ENCODE data around the gene RASAL2.

Gene RASAL2

GRCh38 chr1:178096421-178096820, 2.5 kb downstream of the RASAL2 start:
- peak; percentile 19 to 43 for DNase-seq (ENCODE audit: low read depth in 2 of 2)
- TF ChIP-seq CTCF (IDR thresholded peaks at IDR 0.05; ENCODE audit: low read depth, low read length): no peak

DNA sequence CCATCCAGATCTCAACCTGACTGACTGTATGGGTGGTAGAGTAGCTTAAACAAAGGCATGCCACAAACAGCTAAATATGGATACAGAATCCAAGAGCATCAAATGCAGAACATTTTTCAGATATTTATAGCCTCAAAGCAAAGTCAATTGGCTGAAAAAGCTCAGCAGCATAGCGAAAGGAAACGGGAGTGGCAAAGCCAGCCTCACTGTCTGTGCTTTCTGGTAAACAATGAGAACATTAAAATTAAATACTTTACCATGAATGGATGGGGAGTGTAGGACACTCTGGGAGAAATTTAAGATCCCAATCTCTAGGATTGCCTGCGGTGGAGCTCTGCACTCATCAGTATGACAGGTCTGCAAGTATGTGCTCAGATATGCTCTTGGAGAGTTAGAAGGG, 4.4 kb downstream of the RASAL2 start:
- peak overlapping the region in 1 of 2 donors; percentile 32 for H3K4me3 ChIP-seq (replicated peaks in 1 of 2; ENCODE audit: low read depth in 2 of 2, low read length in 2 of 2)
- TF ChIP-seq CTCF (IDR thresholded peaks at IDR 0.05; ENCODE audit: low read depth, low read length): no peak
- DNase-seq (ENCODE audit: low read depth in 2 of 2): peak; percentile 50 to 66

More at GRCh38 chr1:178096421-178096820, 2.5 kb downstream of the RASAL2 start:
- H3K4me3 ChIP-seq (replicated peaks in 1 of 2; ENCODE audit: low read depth in 2 of 2, low read length in 2 of 2): peak overlapping the region; percentile 92 to 94

DNA sequence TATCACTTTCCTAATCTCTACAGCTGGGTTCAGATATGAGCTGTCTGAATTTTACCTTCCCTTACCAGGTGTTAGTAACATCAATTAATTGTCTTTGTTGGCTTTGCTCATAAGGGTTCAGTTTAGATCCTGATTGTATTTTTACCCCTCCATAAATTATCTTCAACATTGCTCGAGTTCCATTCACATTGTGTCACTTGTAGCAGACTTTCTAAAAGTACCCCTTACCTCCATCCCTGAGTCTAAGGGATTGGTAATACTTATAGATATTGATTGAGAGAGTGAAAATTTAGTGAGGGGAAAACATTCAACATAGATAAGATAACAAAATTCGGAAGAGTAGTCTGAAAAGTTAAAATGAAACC, 7.3 kb downstream of the RASAL2 start:
- H3K4me3 ChIP-seq (replicated peaks in 1 of 2; ENCODE audit: low read depth in 2 of 2, low read length in 2 of 2): no peak overlapping the region
- peak in 1 of 2 donors; percentile 33 for DNase-seq (ENCODE audit: low read depth in 2 of 2)
- no peak for TF ChIP-seq CTCF (IDR thresholded peaks at IDR 0.05; ENCODE audit: low read depth, low read length)

DNA sequence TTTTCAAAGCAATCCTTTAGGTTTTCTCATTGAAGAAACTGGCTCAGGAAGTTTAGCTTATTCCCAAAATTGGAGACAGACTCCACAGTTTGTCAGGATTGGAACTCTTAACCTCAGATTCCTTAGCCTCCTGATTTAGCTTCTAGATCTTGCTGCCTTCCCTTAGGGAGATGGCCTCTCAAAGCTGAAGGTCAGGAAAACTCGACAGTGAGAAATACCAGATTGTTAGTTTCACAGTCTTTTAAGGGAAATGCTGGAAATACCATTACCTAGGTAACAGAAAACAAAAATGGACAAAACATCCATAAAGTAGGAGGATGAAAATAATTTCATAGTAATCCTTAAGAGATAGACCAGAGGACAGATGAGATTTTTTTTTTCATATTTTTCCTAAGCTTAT, 7.8 kb downstream of the RASAL2 start:
- DNase-seq (ENCODE audit: low read depth in 2 of 2): peak; percentile 73 to 88
- no peak for TF ChIP-seq CTCF (IDR thresholded peaks at IDR 0.05; ENCODE audit: low read depth, low read length)
- H3K4me3 ChIP-seq (replicated peaks in 1 of 2; ENCODE audit: low read depth in 2 of 2, low read length in 2 of 2): no peak overlapping the region

- no peak for DNase-seq (ENCODE audit: low read depth in 2 of 2)
- no peak for TF ChIP-seq CTCF (IDR thresholded peaks at IDR 0.05; ENCODE audit: low read depth, low read length)
- no peak overlapping the region for H3K4me3 ChIP-seq (replicated peaks in 1 of 2; ENCODE audit: low read depth in 2 of 2, low read length in 2 of 2)
These were observed 8.3 kb downstream of the RASAL2 start for GRCh38 chr1:178102218-178102617.

DNA sequence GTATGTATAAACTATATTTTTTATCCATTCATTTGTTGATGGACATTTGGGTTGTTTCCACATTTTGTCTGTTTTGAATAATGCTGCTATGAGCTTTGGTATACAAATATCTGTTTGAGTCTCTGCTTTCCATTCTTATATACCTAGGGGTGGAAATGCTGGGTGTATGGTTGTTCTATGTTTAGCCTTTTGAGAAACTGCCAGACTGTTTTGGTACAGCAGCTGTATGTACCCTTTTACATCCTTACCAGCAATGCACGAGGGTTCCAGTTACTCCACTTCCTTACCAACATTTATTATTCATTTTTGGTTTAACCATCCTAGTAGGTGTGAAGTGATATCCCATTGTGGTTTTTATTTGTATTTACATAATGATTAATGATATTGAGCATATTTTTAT, 13.9 kb downstream of the RASAL2 start:
- no peak for TF ChIP-seq CTCF (IDR thresholded peaks at IDR 0.05; ENCODE audit: low read depth, low read length)
- H3K4me3 ChIP-seq (replicated peaks in 1 of 2; ENCODE audit: low read depth in 2 of 2, low read length in 2 of 2): no peak overlapping the region
- no peak for DNase-seq (ENCODE audit: low read depth in 2 of 2)
